PFSK-1 (cell line): ENCODE results near the gene TTC21A.

ENCODE experiments used
- FOXP2 ChIP-seq: optimal IDR thresholded peaks from 2 replicates; pipeline ENCODE3; 2011; ENCODE audit warnings: borderline replicate concordance, control low read depth, inconsistent platforms; ENCODE audit not compliant: insufficient read depth; ENCODE audit errors: extremely low read length, extremely low read depth
- POLR2AphosphoS5 ChIP-seq: IDR thresholded peaks from 2 replicates; pipeline ENCODE4 v1.6.1; 2012; ENCODE audit warnings: low read depth, mild to moderate bottlenecking, control low read depth, low read length, moderate library complexity
- SIN3A ChIP-seq: IDR thresholded peaks from 2 replicates; pipeline ENCODE4 v1.6.1; 2012; ENCODE audit warnings: mild to moderate bottlenecking, low read length, moderate library complexity, borderline replicate concordance; ENCODE audit not compliant: insufficient read depth
- TAF1 ChIP-seq: IDR thresholded peaks from 2 replicates; pipeline ENCODE4 v1.6.1; 2012; ENCODE audit warnings: low read length, control low read depth, borderline replicate concordance; ENCODE audit not compliant: insufficient read depth
- TF ChIP-seq, protein P1 (sequence below), 2 experiments: IDR thresholded peaks; 2 replicates each; pipeline versions ENCODE4 v1.6.1 to v1.8.0; 2011 to 2012; ENCODE audit warnings: low read depth in 2 of 2, low read length in 2 of 2, control low read depth in 1 of 2, inconsistent platforms in 1 of 2, mild to moderate bottlenecking in 1 of 2, moderate library complexity in 1 of 2; ENCODE audit not compliant: insufficient read depth in 1 of 2

- TF ChIP-seq TAF1 (no peak), POLR2AphosphoS5 (no peak), FOXP2 (no peak), SIN3A (no peak)
- TF ChIP-seq, protein P1, sequence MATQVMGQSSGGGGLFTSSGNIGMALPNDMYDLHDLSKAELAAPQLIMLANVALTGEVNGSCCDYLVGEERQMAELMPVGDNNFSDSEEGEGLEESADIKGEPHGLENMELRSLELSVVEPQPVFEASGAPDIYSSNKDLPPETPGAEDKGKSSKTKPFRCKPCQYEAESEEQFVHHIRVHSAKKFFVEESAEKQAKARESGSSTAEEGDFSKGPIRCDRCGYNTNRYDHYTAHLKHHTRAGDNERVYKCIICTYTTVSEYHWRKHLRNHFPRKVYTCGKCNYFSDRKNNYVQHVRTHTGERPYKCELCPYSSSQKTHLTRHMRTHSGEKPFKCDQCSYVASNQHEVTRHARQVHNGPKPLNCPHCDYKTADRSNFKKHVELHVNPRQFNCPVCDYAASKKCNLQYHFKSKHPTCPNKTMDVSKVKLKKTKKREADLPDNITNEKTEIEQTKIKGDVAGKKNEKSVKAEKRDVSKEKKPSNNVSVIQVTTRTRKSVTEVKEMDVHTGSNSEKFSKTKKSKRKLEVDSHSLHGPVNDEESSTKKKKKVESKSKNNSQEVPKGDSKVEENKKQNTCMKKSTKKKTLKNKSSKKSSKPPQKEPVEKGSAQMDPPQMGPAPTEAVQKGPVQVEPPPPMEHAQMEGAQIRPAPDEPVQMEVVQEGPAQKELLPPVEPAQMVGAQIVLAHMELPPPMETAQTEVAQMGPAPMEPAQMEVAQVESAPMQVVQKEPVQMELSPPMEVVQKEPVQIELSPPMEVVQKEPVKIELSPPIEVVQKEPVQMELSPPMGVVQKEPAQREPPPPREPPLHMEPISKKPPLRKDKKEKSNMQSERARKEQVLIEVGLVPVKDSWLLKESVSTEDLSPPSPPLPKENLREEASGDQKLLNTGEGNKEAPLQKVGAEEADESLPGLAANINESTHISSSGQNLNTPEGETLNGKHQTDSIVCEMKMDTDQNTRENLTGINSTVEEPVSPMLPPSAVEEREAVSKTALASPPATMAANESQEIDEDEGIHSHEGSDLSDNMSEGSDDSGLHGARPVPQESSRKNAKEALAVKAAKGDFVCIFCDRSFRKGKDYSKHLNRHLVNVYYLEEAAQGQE (IDR thresholded peaks at IDR 0.05; ENCODE audit: insufficient read depth in 1 of 2, low read depth in 2 of 2, low read length in 2 of 2), result no peak
These were observed 78.0 kb downstream of the TTC21A start for GRCh38 chr3:39185326-39185958.
